ENCODE measurements around the gene CSRP1.
A peak's percentile ranks its signal among the peaks of the same experiment; 100 is the strongest.
"Not testable (repeated sequence)": the region's sequence is repeated elsewhere in the genome, so short reads cannot be mapped to it uniquely, and the experiment has no call there.

Gene CSRP1

GRCh38 chr1:201480231-201481003 lies 26.5 kb downstream of the CSRP1 start:
- DNase-seq (ENCODE audit: low spot score), result peak; percentile 82
- Histone ChIP-seq H3K36me3 (ENCODE audit: low read depth) (peaks cover 5% of the 10 kb centered on the region), H3K27me3 (ENCODE audit: insufficient read depth, poor library complexity, severe bottlenecking) (no peaks in the 10 kb centered on the region), H3K9me3 (ENCODE audit: severe bottlenecking) (no peaks in the 10 kb centered on the region), H3K4me1 (ENCODE audit: insufficient read depth, poor library complexity, severe bottlenecking) (peaks cover 27% of the 10 kb centered on the region), H3K27ac (ENCODE audit: poor library complexity, severe bottlenecking) (peak overlapping the region; percentile 34), H3K4me3 (ENCODE audit: severe bottlenecking) (peak overlapping the region; percentile 7)
- ATAC-seq (ENCODE audit: low read depth), result peak; percentile 58
- TF ChIP-seq CTCF (IDR thresholded peaks at IDR 0.05; ENCODE audit: poor library complexity, severe bottlenecking), result no peak

GRCh38 chr1:201479201-201479730 lies 27.7 kb downstream of the CSRP1 start:
- Histone ChIP-seq H3K4me3 (ENCODE audit: severe bottlenecking) (no peak overlapping the region), H3K27ac (ENCODE audit: poor library complexity, severe bottlenecking) (no peak overlapping the region), H3K4me1 (ENCODE audit: insufficient read depth, poor library complexity, severe bottlenecking) (peaks cover 37% of the 10 kb centered on the region), H3K27me3 (ENCODE audit: insufficient read depth, poor library complexity, severe bottlenecking) (no peaks in the 10 kb centered on the region), H3K9me3 (ENCODE audit: severe bottlenecking) (no peaks in the 10 kb centered on the region), H3K36me3 (ENCODE audit: low read depth) (no peaks in the 10 kb centered on the region)
- TF ChIP-seq CTCF (IDR thresholded peaks at IDR 0.05; ENCODE audit: poor library complexity, severe bottlenecking), result no peak
- DNase-seq (ENCODE audit: low spot score) (no peak), ATAC-seq (ENCODE audit: low read depth) (no peak)

GRCh38 chr1:201478666-201479065 lies 28.3 kb downstream of the CSRP1 start:
- peaks cover 37% of the 10 kb centered on the region for H3K4me1 ChIP-seq (ENCODE audit: insufficient read depth, poor library complexity, severe bottlenecking)
- not testable (repeated sequence) for H3K9me3 ChIP-seq (ENCODE audit: severe bottlenecking); H3K36me3 ChIP-seq (ENCODE audit: low read depth); H3K4me3 ChIP-seq (ENCODE audit: severe bottlenecking); H3K27me3 ChIP-seq (ENCODE audit: insufficient read depth, poor library complexity, severe bottlenecking); H3K27ac ChIP-seq (ENCODE audit: poor library complexity, severe bottlenecking); DNase-seq (ENCODE audit: low spot score); ATAC-seq (ENCODE audit: low read depth)

GRCh38 chr1:201476670-201477344 lies 30.1 kb downstream of the CSRP1 start:
- Histone ChIP-seq H3K4me1 (ENCODE audit: insufficient read depth, poor library complexity, severe bottlenecking) (peaks cover 38% of the 10 kb centered on the region), H3K36me3 (ENCODE audit: low read depth) (no peaks in the 10 kb centered on the region), H3K4me3 (ENCODE audit: severe bottlenecking) (no peak overlapping the region), H3K27me3 (ENCODE audit: insufficient read depth, poor library complexity, severe bottlenecking) (no peaks in the 10 kb centered on the region), H3K27ac (ENCODE audit: poor library complexity, severe bottlenecking) (peak overlapping the region; percentile 83), H3K9me3 (ENCODE audit: severe bottlenecking) (no peaks in the 10 kb centered on the region)
- DNase-seq (ENCODE audit: low spot score), result peak; percentile 88
- TF ChIP-seq CTCF (IDR thresholded peaks at IDR 0.05; ENCODE audit: poor library complexity, severe bottlenecking), result peak; percentile 29
- ATAC-seq (ENCODE audit: low read depth), result peak; percentile 53

GRCh38 chr1:201475915-201476669 lies 30.8 kb downstream of the CSRP1 start:
- peak overlapping the region; percentile 83 for H3K27ac ChIP-seq (ENCODE audit: poor library complexity, severe bottlenecking)
- H3K9me3 ChIP-seq (ENCODE audit: severe bottlenecking), result no peaks in the 10 kb centered on the region
- ATAC-seq (ENCODE audit: low read depth), result peak; percentile 1; the same call in 1 of the 3 replicates
- H3K4me3 ChIP-seq (ENCODE audit: severe bottlenecking), result no peak overlapping the region
- TF ChIP-seq CTCF (IDR thresholded peaks at IDR 0.05; ENCODE audit: poor library complexity, severe bottlenecking), result no peak
- no peak for DNase-seq (ENCODE audit: low spot score)
- H3K4me1 ChIP-seq (ENCODE audit: insufficient read depth, poor library complexity, severe bottlenecking), result peaks cover 40% of the 10 kb centered on the region
- no peaks in the 10 kb centered on the region for H3K27me3 ChIP-seq (ENCODE audit: insufficient read depth, poor library complexity, severe bottlenecking)
- no peaks in the 10 kb centered on the region for H3K36me3 ChIP-seq (ENCODE audit: low read depth)
